Liver (tissue), 9 donors: ENCODE results near the gene OR1J1. TPM values are rescaled to one million over a fixed set of nuclear protein-coding genes. Genes with fewer than 3 reads are reported as not detected.
A peak's percentile ranks its signal among the peaks of the same experiment; 100 is the strongest.

ENCODE experiments used
- DNase-seq: peaks from one replicate; pipeline ENCODE4 v3.0.0-alpha.2; 2017; ENCODE audit warnings: low spot score
- H3K27ac ChIP-seq, 2 donors: one replicate each; pipeline ENCODE4 v1.7.0; 2013; ENCODE audit warnings: inconsistent platforms in 2 of 2, low read length in 2 of 2, control low read depth in 1 of 2, low read depth in 1 of 2, mild to moderate bottlenecking in 1 of 2
- H3K27me3 ChIP-seq, 4 donors: one replicate each; pipeline versions ENCODE4 v1.6.1 to v1.7.0; 2013; ENCODE audit warnings: low read length in 3 of 4, inconsistent platforms in 1 of 4, mild to moderate bottlenecking in 1 of 4, moderate library complexity in 1 of 4; ENCODE audit not compliant: control insufficient read depth in 4 of 4, insufficient read depth in 4 of 4
- H3K36me3 ChIP-seq, 4 donors: one replicate each; pipeline versions ENCODE4 v1.6.1 to v1.7.0; 2013; ENCODE audit warnings: low read length in 3 of 4, mild to moderate bottlenecking in 3 of 4, low read depth in 1 of 4, moderate library complexity in 1 of 4; ENCODE audit not compliant: control insufficient read depth in 4 of 4, insufficient read depth in 3 of 4
- H3K4me1 ChIP-seq, 4 donors: one replicate each; pipeline versions ENCODE4 v1.6.1 to v1.7.0; 2013; ENCODE audit warnings: low read length in 3 of 4, mild to moderate bottlenecking in 3 of 4, moderate library complexity in 1 of 4; ENCODE audit not compliant: control insufficient read depth in 4 of 4, insufficient read depth in 4 of 4
- H3K4me3 ChIP-seq, 3 donors: one replicate each; pipeline versions ENCODE4 v1.6.1 to v1.7.0; 2013; ENCODE audit warnings: low read length in 3 of 3, control low read depth in 1 of 3, low read depth in 1 of 3, mild to moderate bottlenecking in 1 of 3
- H3K9ac ChIP-seq, 2 donors: one replicate each; pipeline ENCODE4 v1.7.0; 2013; ENCODE audit warnings: low read length in 2 of 2, mild to moderate bottlenecking in 2 of 2, moderate library complexity in 2 of 2, control low read depth in 1 of 2, low read depth in 1 of 2
- H3K9me3 ChIP-seq, 4 donors: one replicate each; pipeline versions ENCODE4 v1.6.1 to v1.7.0; 2013; ENCODE audit warnings: low read length in 3 of 4; ENCODE audit not compliant: control insufficient read depth in 4 of 4
- ATF3 ChIP-seq: IDR thresholded peaks from 2 replicates; pipeline ENCODE4 v1.6.1; 2016; ENCODE audit warnings: antibody characterized with exemption
- CTCF ChIP-seq: fragments of 150-350 bp; IDR thresholded peaks from 2 replicates; pipeline ENCODE4 v1.5.1; 2017; ENCODE audit warnings: improper control_type of control experiment, low read depth, low read length; ENCODE audit not compliant: missing input control
- EGR1 ChIP-seq, 2 donors: IDR thresholded peaks; 2 replicates each; pipeline ENCODE4 v1.6.1; 2016 to 2018; ENCODE audit warnings: antibody characterized with exemption in 2 of 2, low read depth in 2 of 2
- FOXA1 ChIP-seq: IDR thresholded peaks from 2 replicates; pipeline ENCODE4 v1.6.1; 2016; ENCODE audit warnings: antibody characterized with exemption
- FOXA2 ChIP-seq: IDR thresholded peaks from 2 replicates; pipeline ENCODE4 v1.6.1; 2016; ENCODE audit warnings: antibody characterized with exemption
- GABPA ChIP-seq, 2 donors: IDR thresholded peaks in 1 of 2; conservative IDR thresholded peaks in 1 of 2; 2 replicates each; pipeline ENCODE4 v1.6.1; 2016; ENCODE audit warnings: antibody characterized with exemption in 2 of 2, mild to moderate bottlenecking in 1 of 2, moderate library complexity in 1 of 2
- HNF4A ChIP-seq, 2 donors: conservative IDR thresholded peaks; 2 replicates each; pipeline ENCODE4 v1.6.1; 2016; ENCODE audit warnings: antibody characterized with exemption in 2 of 2, mild to moderate bottlenecking in 2 of 2
- HNF4G ChIP-seq: IDR thresholded peaks from 2 replicates; pipeline ENCODE4 v1.6.1; 2016; ENCODE audit warnings: antibody characterized with exemption
- JUND ChIP-seq, 2 donors: IDR thresholded peaks; 2 replicates each; pipeline ENCODE4 v1.6.1; 2016; ENCODE audit warnings: antibody characterized with exemption in 2 of 2
- RAD21 ChIP-seq, 2 donors: IDR thresholded peaks; 2 replicates each; pipeline ENCODE4 v1.6.1; 2016; ENCODE audit warnings: antibody characterized with exemption in 2 of 2, mild to moderate bottlenecking in 2 of 2
- REST ChIP-seq: IDR thresholded peaks from 2 replicates; pipeline ENCODE4 v1.6.1; 2016; ENCODE audit warnings: antibody characterized with exemption, mild to moderate bottlenecking
- RXRA ChIP-seq, 2 donors: IDR thresholded peaks; 2 replicates each; pipeline ENCODE4 v1.6.1; 2017 to 2018; ENCODE audit warnings: antibody characterized with exemption in 2 of 2, mild to moderate bottlenecking in 1 of 2
- SP1 ChIP-seq: IDR thresholded peaks from 2 replicates; pipeline ENCODE4 v1.6.1; 2018; ENCODE audit warnings: antibody characterized with exemption, mild to moderate bottlenecking
- TAF1 ChIP-seq: conservative IDR thresholded peaks from 2 replicates; pipeline ENCODE4 v1.6.1; 2016; ENCODE audit warnings: antibody characterized with exemption, mild to moderate bottlenecking
- YY1 ChIP-seq: IDR thresholded peaks from 2 replicates; pipeline ENCODE4 v1.6.1; 2016; ENCODE audit warnings: antibody characterized with exemption, mild to moderate bottlenecking
- WGBS: extraction: QIAGEN DNeasy Blood & Tissue Kit; methylation state at CpG from one replicate; pipeline ENCODE4 v1.1.7; 2013; 5-methylcytosine and 5-hydroxymethylcytosine counted together
- polyA plus RNA-seq, 2 donors: library from polyadenylated mRNA; stranded (reverse) in 1 of 2; unstranded in 1 of 2; fragments of 200-250 nt in 1 of 2; fragments of >200 nt in 1 of 2; fragmentation: Nextera tagmentation in 1 of 2; extraction: Ambion mirVana in 1 of 2; gene quantifications; one replicate each; pipeline versions ENCODE4 v1.2.1 to v1.2.3, GENCODE V29; 2013 to 2015
- total RNA-seq, 2 donors: library from RNA; depleted of rRNA; stranded (reverse); fragments of >200 nt; gene quantifications; one replicate each; pipeline ENCODE4 v1.2.3, GENCODE V29; 2014
- donor health status: healthy.
- donor health status: healthy.
- donor health status: healthy.
- donor health status: healthy.
- donor health status: healthy.

The OR1J1 gene
- total and polyA plus RNA-seq, 4 donors: not detected

- TF ChIP-seq CTCF (no peak), ATF3 (no peak), HNF4G (no peak), GABPA (IDR thresholded peaks at IDR 0.05 in 1 of 2, conservative IDR thresholded peaks at IDR 0.05 in 1 of 2) (no peak), TAF1 (no peak), RAD21 (IDR thresholded peaks at IDR 0.05) (no peak), FOXA2 (no peak), HNF4A (conservative IDR thresholded peaks at IDR 0.05) (no peak), RXRA (IDR thresholded peaks at IDR 0.05) (no peak), FOXA1 (no peak)
These were observed 11.3 kb downstream of the OR1J1 start (continued) for GRCh38 chr9:122466456-122466855.

- Histone ChIP-seq H3K4me3 (peak overlapping the region; percentile 56 to 73 (median 65)), H3K9ac (peak overlapping the region; percentile 36 to 59), H3K27me3 (no peaks in the 10 kb centered on the region), H3K9me3 (no peaks in the 10 kb centered on the region), H3K27ac (peak overlapping the region; percentile 5 to 51), H3K4me1 (peaks cover 0 to 12% (median 8%) of the 10 kb centered on the region in 4 donors), H3K36me3 (no peaks in the 10 kb centered on the region)
- DNase-seq: peak; percentile 52
- TF ChIP-seq TAF1: no peak
- peak in 1 of 2 donors; percentile 27 for TF ChIP-seq GABPA (IDR thresholded peaks at IDR 0.05 in 1 of 2, conservative IDR thresholded peaks at IDR 0.05 in 1 of 2)
- peak; percentile 18 for TF ChIP-seq REST
- peak; percentile 89 for TF ChIP-seq CTCF
- TF ChIP-seq ATF3: peak; percentile 23
- no peak for TF ChIP-seq FOXA2
- no peak for TF ChIP-seq SP1
- TF ChIP-seq HNF4A (conservative IDR thresholded peaks at IDR 0.05): peak; percentile 23 to 36
- TF ChIP-seq JUND (IDR thresholded peaks at IDR 0.05): peak; percentile 51 to 72
- peak; percentile 32 for TF ChIP-seq YY1
- no peak for TF ChIP-seq EGR1 (IDR thresholded peaks at IDR 0.05; ENCODE audit: low read depth in 2 of 2)
- TF ChIP-seq RXRA (IDR thresholded peaks at IDR 0.05): peak; percentile 19 to 41
- TF ChIP-seq RAD21 (IDR thresholded peaks at IDR 0.05): peak; percentile 94 to 95
- WGBS: 14% methylated on average over 10 of the region's 10 CpGs
These were observed 12.8 kb downstream of the OR1J1 start for GRCh38 chr9:122464633-122465567.
